GM21526 (cell line): Measurements from ENCODE around the gene CCDC18.
"Not testable (repeated sequence)": the region's sequence is repeated elsewhere in the genome, so short reads cannot be mapped to it uniquely, and the experiment has no call there.

ENCODE experiments used
- ATAC-seq: cut with Tn5 transposase; IDR thresholded peaks from one replicate; pipeline ENCODE4 v1.9.1; 2021; ENCODE audit warnings: moderate library complexity; ENCODE audit not compliant: unreplicated experiment, low FRiP score

The CCDC18 gene, protein sequence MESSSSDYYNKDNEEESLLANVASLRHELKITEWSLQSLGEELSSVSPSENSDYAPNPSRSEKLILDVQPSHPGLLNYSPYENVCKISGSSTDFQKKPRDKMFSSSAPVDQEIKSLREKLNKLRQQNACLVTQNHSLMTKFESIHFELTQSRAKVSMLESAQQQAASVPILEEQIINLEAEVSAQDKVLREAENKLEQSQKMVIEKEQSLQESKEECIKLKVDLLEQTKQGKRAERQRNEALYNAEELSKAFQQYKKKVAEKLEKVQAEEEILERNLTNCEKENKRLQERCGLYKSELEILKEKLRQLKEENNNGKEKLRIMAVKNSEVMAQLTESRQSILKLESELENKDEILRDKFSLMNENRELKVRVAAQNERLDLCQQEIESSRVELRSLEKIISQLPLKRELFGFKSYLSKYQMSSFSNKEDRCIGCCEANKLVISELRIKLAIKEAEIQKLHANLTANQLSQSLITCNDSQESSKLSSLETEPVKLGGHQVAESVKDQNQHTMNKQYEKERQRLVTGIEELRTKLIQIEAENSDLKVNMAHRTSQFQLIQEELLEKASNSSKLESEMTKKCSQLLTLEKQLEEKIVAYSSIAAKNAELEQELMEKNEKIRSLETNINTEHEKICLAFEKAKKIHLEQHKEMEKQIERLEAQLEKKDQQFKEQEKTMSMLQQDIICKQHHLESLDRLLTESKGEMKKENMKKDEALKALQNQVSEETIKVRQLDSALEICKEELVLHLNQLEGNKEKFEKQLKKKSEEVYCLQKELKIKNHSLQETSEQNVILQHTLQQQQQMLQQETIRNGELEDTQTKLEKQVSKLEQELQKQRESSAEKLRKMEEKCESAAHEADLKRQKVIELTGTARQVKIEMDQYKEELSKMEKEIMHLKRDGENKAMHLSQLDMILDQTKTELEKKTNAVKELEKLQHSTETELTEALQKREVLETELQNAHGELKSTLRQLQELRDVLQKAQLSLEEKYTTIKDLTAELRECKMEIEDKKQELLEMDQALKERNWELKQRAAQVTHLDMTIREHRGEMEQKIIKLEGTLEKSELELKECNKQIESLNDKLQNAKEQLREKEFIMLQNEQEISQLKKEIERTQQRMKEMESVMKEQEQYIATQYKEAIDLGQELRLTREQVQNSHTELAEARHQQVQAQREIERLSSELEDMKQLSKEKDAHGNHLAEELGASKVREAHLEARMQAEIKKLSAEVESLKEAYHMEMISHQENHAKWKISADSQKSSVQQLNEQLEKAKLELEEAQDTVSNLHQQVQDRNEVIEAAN (N-terminal part only)

DNA sequence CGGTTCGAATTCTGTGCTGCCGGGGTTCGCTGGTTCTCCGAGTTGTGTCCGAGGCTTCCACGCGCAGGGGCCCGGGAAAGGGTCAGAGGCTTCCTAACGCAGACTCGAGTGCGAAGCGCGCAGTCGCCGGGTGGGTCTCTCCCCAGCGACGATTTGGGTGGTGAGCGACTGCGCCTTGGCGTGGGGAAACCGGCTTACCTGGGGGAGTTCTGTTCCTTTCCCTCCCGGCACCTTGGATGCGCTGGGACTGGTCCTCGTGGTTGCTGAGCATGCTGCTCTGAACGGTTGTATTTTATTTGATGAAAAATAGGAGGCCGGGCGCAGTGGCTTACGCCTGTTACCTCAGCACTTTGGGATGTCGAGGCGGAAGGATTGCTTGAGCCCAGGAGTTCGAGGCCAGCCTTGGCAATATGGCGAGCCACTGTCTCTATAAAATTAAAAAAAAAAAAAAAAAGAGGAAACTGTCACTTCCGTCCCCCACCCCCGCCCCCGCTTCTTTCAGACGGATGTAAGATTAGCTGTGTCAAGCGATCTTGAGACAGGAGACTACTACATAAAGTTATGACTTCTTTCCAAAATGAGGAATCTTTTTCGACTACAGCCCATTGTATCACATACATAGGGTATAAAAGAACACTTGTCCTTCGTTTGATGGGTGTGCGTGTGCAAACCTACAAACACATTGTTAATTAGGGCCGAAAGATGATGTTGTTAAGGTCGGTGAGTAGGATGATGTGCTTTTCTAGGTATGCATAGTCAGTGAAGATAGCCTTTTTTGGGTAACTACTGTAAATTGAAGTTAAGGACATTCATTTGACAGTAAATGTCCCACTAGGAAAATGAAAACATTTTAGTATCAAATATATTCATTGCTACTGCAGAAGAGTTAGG, at the start of gene CCDC18:
TSS of gene CCDC18 (plus strand) at position 2 of the 891 bp plus-strand sequence. CDS start 2,638 bp downstream, outside the sequence.
- peak; percentile 0 for ATAC-seq

DNA sequence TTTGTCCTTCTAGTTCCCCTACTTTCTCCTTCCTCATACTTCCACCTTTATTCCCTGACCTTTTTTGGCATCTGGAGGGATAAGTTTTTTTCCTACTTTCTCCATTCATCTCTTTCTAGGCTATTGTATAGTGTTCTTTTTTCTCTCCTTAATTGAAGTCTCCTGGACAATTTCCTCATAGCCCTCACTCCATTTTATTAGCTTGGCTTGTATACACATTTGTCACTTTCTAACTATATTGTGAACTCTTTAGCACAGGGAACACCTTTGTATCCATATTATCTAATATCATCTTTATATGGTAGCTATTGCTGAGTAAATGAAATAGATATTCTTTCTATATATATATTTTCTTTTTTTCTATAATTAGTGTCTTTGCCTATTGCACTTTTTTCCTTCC, 47.9 kb upstream of the CCDC18 start:
- no peak for ATAC-seq

DNA sequence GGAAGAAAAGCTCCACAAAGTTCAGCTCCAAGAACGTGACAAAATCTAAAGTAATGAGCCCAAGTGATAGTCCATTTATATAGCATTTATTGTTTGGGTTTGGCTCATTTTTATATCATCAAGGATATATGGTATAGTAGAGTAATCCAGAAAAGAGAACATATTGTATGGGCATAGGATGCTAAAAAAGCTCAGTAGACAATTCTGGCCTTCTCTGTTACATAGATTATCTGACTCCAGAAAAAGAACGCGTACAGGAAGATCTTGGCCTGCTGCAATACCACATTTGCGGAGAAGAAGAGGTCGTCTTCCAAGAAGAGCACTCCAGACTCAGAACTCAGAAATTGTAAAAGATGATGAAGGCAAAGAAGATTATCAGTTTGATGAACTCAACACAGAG, 44.1 kb upstream of the CCDC18 start:
- ATAC-seq, result no peak

DNA sequence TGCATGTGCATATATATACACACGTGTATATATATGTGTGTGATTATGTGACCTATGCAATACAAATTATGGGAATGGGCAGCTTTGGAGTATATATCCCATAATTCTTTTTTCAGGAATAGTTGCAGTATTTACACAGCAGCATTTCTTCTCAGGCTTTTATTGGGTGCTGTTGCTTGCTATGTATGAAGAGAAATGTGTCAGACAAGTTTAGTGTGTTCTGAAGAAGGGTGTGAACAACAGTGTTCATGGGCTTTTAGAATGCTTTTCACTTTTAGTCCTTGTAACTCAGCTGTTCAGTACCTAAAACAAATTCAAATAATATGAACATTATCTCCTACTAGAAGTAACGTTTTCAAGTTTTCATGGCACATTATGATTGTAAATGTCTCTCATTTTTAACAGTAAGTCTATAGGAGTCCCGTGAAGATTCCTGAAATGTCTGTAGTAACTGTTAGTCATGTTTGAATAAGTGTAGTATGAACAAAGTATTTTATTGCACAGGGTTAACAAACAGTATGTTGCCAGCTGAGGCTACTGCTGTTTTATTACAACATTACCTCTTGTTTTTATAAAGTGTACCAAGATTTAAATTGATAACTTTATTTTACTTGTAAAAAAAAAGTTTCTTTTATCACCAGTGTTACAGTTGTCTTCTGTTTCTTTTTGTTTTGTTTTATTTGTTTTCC, 42.8 kb upstream of the CCDC18 start:
- ATAC-seq, result no peak

DNA sequence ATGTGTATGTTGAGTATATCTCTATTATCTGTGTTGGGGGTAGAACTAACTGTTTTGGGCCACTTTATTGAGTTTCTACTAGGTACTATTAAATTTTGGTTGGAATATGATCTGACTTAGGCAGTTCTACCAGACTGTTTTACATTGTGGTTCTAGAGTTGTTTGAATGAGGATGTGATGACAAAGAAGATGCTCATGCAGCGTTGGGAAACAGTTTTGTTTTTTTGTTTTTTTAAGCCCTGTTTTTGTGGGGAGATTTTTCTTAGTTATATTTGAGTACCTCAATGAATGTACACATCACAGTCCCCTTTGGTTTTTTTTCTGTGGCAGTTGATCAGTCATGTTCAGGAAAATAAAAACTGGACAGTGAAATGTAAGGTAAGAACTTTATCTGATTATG, 40.4 kb upstream of the CCDC18 start:
- no peak for ATAC-seq

DNA sequence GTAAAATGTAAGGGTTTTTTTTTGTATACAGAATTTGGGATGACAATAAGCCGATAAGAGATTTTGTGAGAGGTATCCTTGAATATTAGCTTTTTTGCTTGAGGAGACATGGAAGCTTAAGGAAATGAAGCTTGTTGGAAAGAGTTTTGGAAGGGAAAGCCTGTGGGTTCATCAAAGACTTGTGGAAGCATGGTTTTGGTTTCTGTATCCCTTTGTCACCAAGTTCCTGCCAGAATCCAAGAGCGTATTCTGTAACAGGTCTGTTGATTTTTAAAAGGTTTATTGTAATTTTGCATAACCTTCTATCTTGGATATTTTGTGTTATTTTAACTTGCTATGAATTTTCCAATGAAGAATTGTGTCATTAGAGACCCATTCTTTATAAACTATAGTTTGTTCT, 38.4 kb upstream of the CCDC18 start:
- no peak for ATAC-seq

DNA sequence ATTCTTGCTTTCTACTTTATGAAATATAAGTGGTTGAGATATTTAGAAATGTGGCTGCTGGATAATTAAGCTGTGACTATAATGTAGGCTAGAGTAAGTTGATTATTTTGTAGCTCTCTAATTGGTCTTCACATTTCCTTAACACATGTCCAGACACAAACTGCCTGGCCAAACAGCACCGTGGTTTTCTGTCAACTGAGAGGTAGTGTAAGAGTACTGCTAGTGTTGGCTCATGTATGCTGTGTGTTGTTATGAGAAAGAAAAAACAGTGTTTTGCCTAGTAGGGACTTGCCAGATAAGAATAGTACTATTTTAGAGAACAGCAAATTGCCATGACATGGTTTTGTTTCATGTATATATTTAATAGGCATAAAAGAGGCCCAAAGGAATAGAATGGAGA, 37.4 kb upstream of the CCDC18 start:
- ATAC-seq, result no peak

DNA sequence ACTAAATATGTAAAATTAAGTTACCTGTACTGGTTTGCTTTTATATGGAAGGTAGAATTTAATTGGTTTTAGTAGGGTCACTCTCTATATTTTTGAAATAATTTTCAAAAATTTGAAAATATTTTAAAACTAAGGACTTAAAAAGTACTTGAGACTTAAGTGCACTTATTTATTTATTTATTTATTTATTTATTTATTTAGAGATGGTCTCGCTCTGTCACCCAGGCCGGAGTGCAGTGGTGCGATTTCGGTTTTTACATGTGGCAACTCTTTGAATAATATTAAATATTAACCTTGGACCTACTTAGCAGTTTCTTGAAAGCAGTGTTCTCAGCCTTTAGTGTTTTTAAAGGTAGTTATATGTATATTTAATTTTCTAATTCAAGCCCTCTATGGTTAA, 36.8 kb upstream of the CCDC18 start:
- ATAC-seq, result no peak

DNA sequence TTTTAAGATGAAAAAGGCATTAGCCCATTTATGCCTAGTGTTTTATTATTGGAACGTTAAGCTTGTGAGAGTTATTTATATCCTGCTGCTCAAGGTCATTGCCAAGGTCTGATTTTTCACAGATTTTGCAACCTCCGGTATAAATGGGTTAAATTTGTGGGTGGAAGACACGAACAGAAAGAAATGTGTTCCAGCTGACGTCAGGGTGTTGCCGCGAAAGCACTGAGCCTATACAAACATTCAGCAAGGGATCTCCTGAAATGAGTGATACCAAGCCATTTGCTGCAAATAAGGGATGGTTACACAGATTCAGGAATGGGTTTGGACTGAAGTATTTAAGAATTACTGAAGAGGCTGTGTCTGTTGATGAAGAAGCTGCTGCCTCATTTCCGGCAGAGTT, 32.5 kb upstream of the CCDC18 start:
- ATAC-seq, result no peak

DNA sequence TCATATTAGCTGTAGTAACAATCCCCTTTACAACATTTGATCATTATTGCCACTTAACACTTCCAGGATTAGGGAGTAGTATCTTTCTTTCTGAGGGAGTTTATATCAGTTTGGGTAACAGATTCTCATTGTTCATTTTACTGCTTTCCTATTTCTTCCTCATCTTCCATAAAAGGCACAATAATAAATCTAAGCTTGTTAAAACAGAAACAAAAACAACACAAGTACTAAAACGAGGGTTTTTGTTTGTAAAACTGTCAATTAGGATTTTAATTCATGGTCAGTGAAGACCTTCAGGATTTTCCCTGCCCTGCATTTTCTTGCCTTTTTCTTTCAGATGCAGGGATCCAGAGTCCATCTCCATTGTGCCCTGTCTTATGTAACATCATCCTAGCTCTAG, 29.8 kb upstream of the CCDC18 start:
- no peak for ATAC-seq

DNA sequence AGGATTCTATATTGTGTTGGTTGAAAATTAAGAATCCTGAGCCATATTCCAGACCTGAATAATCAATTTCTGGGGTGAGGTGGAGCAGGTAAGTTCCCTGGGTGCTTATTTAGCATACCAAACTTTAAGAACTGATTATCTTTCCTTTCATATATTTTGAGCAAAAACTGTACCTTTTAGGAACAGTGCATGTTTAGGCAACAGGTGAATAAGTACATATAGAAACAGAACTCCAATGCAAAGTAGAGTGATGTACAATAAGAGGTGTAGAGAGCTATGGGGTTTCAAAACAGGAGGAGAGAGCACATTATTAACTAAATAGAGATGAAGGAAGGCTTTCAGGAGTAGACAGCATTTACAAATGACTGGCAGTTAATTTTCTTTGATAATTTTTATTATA, 29.1 kb upstream of the CCDC18 start:
- ATAC-seq, result no peak

DNA sequence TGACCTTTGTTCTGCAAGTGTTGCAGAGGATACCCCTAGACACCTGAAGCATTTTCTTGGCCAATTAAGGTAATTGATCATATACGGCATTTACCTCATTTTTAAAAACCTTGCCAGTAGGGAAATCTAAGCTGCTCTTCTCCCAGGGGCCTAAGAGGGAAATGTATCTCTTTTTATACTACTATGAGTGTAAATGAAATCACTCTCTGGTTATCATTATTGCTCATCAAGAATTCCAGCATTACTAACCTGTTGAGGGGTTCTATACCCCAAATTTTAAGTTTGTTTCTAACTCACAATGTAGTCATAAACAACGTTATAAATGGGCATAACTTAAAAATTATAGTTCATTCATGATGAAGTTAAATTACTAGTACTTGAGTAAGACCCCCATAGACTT, 27.7 kb upstream of the CCDC18 start:
- ATAC-seq, result no peak

DNA sequence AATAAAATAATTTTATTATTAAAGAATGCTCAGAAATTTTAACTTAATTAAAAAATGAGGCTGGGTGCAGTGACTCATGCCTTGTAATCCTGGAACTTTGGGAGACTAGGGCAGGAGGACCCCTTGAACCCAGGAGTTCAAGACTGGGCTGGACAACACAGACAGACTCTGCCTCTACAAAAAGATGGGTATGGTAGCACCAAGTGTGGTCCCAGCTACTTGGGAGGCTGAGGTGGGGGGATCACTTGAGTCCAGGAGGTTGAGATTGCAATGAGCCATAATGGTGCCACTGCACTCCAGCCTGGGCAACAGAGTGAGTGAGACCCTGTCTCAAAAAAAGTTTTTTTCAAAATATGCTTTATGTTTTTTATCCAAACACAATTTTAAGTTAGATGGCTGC, 25.6 kb upstream of the CCDC18 start:
- no peak for ATAC-seq

DNA sequence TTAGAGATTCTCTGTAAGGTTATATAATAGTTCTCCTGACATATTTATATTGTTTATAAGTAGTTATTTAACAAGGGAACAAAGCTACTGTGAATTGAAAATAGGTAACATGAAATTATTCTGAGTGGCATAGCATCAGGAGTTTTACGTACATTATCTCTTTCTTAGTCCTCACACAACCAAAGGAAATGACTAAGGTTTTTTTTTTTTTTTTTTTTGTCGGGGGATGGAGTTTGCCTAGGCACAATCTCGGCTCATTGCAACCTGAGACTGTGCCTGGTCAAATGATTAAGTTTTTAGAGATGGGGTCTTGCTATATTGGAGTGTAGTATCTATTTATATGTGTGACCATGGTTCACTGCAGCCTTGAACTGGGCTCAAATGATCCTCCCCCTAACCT, 25.2 kb upstream of the CCDC18 start:
- ATAC-seq, result no peak

DNA sequence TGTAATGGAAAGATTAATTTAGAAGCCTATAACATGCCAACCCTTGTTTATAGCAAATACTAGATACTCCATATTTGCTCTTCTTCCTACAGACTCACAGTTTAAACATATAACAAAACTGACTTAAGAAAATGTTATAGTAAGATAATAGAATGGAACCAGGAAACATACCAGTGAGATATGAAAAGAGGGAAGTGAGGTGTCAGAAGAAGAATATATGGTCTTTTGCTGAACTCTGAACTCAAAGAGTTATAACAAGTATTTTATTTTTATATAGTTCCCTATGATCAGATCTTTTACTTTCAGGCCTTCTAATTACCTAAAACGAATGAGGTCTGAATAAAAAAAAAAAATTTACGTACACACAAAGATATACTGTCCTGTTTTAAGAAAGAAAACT, 21.2 kb upstream of the CCDC18 start:
- no peak for ATAC-seq

DNA sequence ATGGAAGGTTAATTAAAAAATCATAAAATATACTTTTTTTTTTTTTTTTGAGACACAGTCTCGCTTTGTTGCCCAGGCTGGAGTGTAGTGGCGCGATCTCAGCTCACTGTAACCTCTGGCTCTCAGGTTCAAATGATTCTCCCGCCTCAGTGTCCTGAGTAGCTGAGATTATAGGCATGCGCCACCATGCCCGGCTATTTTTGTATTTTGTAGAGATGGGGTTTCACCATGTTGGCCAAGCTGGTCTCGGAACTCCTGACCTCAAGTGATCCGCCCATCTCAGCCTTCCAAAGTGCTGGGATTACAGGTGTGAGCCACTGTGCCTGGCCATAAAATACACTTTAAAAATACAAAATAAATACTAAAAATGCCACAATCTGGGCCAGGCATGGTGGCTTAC, 17.2 kb upstream of the CCDC18 start:
- ATAC-seq, result not testable (repeated sequence)

DNA sequence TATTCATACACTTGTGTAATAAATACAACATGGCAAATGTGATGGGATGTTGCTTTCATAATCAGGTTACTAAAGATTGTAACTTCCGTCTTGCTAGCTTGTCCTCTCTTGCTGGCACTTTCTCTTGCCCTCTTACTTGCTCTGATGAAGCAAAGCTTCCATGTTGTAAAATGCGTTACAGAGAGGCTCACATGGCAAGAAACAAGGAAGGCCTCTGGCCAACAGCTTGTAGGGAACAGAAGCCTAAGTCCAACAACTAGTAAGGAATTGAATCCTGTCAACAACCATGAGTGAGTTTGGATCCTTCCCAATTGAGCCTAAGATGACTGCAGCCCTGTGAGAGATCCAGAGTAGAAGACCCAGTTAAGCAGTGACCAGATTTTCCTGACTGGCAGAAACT, 15.7 kb upstream of the CCDC18 start:
- ATAC-seq, result no peak

DNA sequence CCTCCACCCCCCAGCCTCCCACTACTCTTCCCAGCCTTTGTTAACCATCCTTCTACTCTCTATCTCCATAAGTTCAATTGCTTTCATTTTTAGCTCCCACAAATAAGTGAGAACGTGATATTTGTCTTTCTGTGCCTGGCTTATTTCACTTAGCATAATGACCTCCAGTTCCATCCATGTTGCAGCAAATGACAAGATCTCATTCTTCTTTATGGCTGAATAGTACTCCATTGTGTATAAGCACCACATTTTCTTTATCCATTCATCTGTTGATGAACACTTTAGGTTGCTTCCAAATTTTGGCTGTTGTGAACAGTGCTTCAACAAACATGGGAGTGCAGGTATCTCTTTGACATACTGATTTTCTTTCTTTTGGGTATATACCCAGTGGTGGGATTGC, 14.6 kb upstream of the CCDC18 start:
- ATAC-seq, result not testable (repeated sequence)

DNA sequence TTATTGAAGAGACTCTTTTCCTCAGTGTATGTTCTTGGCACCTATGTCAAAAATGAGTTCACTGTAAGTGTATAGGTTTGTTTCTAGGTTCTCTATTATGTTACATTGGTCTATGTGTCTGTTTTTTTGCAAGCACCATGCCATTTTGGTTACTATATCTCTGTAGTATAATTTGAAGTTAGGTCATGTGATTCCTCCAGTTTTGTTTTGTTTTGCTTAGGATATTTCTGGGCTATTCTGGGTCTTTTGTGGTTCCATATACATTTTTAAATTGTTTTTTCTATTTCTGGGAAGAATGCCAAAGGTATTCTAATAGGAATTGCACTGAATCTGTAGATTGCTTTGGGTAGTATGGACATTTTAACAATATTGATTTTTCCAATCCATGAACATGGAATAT, 13.5 kb upstream of the CCDC18 start:
- no peak for ATAC-seq
